ENCODE measurements around the gene GALNT2. TPM values are rescaled to one million over a fixed set of nuclear protein-coding genes. Genes with fewer than 3 reads are reported as not detected.

The GALNT2 gene
- total RNA-seq, 1 donor from 2014 or later: 129 TPM

- no peaks in the 10 kb centered on the region for H3K27me3 ChIP-seq
- H3K27ac ChIP-seq: peak overlapping the region; percentile 67 to 69
- H3K9me3 ChIP-seq: no peaks in the 10 kb centered on the region
- peaks cover 16 to 46% of the 10 kb centered on the region in 2 donors for H3K4me1 ChIP-seq
- no peaks in the 10 kb centered on the region for H3K36me3 ChIP-seq
- intact Hi-C loops (cut with DNase I): no loop called here
- no peak for DNase-seq (ENCODE audit: low spot score in 2 of 2)
- H3K4me3 ChIP-seq: no peak overlapping the region
- TF ChIP-seq CTCF (IDR thresholded peaks at IDR 0.05): no peak
Observed at GRCh38 chr1:230144758-230145504, 77.9 kb downstream of the GALNT2 start.

GRCh38 chr1:230145505-230145899 is 78.5 kb downstream of the GALNT2 start:
- H3K4me1 ChIP-seq: peaks cover 16 to 44% of the 10 kb centered on the region in 2 donors
- H3K9me3 ChIP-seq: no peaks in the 10 kb centered on the region
- TF ChIP-seq CTCF (IDR thresholded peaks at IDR 0.05): no peak
- no peaks in the 10 kb centered on the region for H3K27me3 ChIP-seq
- H3K36me3 ChIP-seq: no peaks in the 10 kb centered on the region
- no peak overlapping the region for H3K4me3 ChIP-seq
- intact Hi-C loops (cut with DNase I): no loop called here
- peak overlapping the region; percentile 67 to 69 for H3K27ac ChIP-seq
- no peak for DNase-seq (ENCODE audit: low spot score in 2 of 2)

GRCh38 chr1:230145953-230146476 is 79.0 kb downstream of the GALNT2 start:
- peak overlapping the region; percentile 67 to 69 for H3K27ac ChIP-seq
- no peak for TF ChIP-seq CTCF (IDR thresholded peaks at IDR 0.05)
- no peaks in the 10 kb centered on the region for H3K9me3 ChIP-seq
- H3K36me3 ChIP-seq: no peaks in the 10 kb centered on the region
- intact Hi-C loops (cut with DNase I): no loop called here
- no peaks in the 10 kb centered on the region for H3K27me3 ChIP-seq
- no peak for DNase-seq (ENCODE audit: low spot score in 2 of 2)
- peak overlapping the region; percentile 7 to 22 for H3K4me3 ChIP-seq
- peaks cover 16 to 48% of the 10 kb centered on the region in 2 donors for H3K4me1 ChIP-seq

GRCh38 chr1:230146709-230147108 is 79.7 kb downstream of the GALNT2 start:
- no peaks in the 10 kb centered on the region for H3K36me3 ChIP-seq
- no peak overlapping the region for H3K4me3 ChIP-seq
- DNase-seq (ENCODE audit: low spot score in 2 of 2): no peak
- intact Hi-C loops (cut with DNase I): no loop called here
- TF ChIP-seq CTCF (IDR thresholded peaks at IDR 0.05): no peak
- H3K9me3 ChIP-seq: no peaks in the 10 kb centered on the region
- peak overlapping the region; percentile 67 to 69 for H3K27ac ChIP-seq
- peaks cover 16 to 48% of the 10 kb centered on the region in 2 donors for H3K4me1 ChIP-seq
- no peaks in the 10 kb centered on the region for H3K27me3 ChIP-seq

GRCh38 chr1:230147253-230148125 is 80.5 kb downstream of the GALNT2 start:
- H3K27ac ChIP-seq: peak overlapping the region; percentile 67 to 69
- H3K9me3 ChIP-seq: no peaks in the 10 kb centered on the region
- peaks cover 16 to 48% of the 10 kb centered on the region in 2 donors for H3K4me1 ChIP-seq
- intact Hi-C loops (cut with DNase I): no loop called here
- no peaks in the 10 kb centered on the region for H3K27me3 ChIP-seq
- no peak for DNase-seq (ENCODE audit: low spot score in 2 of 2)
- H3K4me3 ChIP-seq: peak overlapping the region in 1 of 2 donors; percentile 20
- no peak for TF ChIP-seq CTCF (IDR thresholded peaks at IDR 0.05)
- no peaks in the 10 kb centered on the region for H3K36me3 ChIP-seq
